Endothelial cell of umbilical vein (primary cell): ENCODE results near the gene TKFC. TPM values are rescaled to one million over a fixed set of nuclear protein-coding genes. Genes with fewer than 3 reads are reported as not detected.

Experiments
- BruUV-seq: library from RNA; stranded (reverse); fragments of 400-500 nt; replicated peaks from 2 replicates; lab custom pipeline; 2021; lab: Mats Ljungman, UMichigan
- CTCF ChIA-PET: fragments of 300-600, 350-600 bp; sonication (Branson Sonifier 250); formaldehyde crosslinking; loops from one replicate; lab custom pipeline; 2021; ENCODE audit warnings: antibody characterized with exemption, inconsistent platforms; lab: Charles Lee
- POLR2A ChIA-PET: fragments of 300-600, 350-600 bp; sonication (Branson Sonifier 250); formaldehyde crosslinking; loops from one replicate; lab custom pipeline; 2021; ENCODE audit warnings: antibody characterized with exemption, inconsistent platforms; lab: Charles Lee
- DNase-seq: peaks from one replicate; pipeline ENCODE4 v3.0.0-alpha.2; 2011; ENCODE audit warnings: low read depth, low spot score
- FAIRE-seq: peaks from 2 replicates; lab custom pipeline; 2011; peaks lifted over from hg19 to GRCh38; lab: Jason Lieb, UNC
- H2AFZ ChIP-seq: 2 replicates; pipeline ENCODE4 v1.6.0; 2012; ENCODE audit warnings: low read depth, low read length, control low read depth, inconsistent platforms
- H3K27ac ChIP-seq: 2 replicates; pipeline ENCODE4 v1.5.1; 2011; ENCODE audit warnings: low read depth, mild to moderate bottlenecking, control low read depth, low read length, moderate library complexity; ENCODE audit not compliant: insufficient read depth
- H3K27me3 ChIP-seq, 2 experiments: 2 replicates each; pipeline versions ENCODE4 v1.6.0 to v1.6.1; 2011; ENCODE audit warnings: low read length in 2 of 2, mixed read lengths in 1 of 2; ENCODE audit not compliant: control insufficient read depth in 2 of 2, insufficient read depth in 2 of 2
- H3K36me3 ChIP-seq, 2 experiments: 2 replicates in 1 of 2; 3 replicates in 1 of 2; pipeline ENCODE4 v1.5.1; 2011; ENCODE audit warnings: low read length in 2 of 2, mild to moderate bottlenecking in 1 of 2, moderate library complexity in 1 of 2; ENCODE audit not compliant: control insufficient read depth in 2 of 2, insufficient read depth in 2 of 2; ENCODE audit errors: extremely low read depth in 1 of 2
- H3K4me1 ChIP-seq: 3 replicates; pipeline ENCODE4 v1.5.1; 2011; ENCODE audit warnings: mild to moderate bottlenecking, low read length; ENCODE audit not compliant: control insufficient read depth, insufficient read depth; ENCODE audit errors: extremely low read depth
- H3K4me2 ChIP-seq: 2 replicates; pipeline ENCODE4 v1.6.1; 2011; ENCODE audit warnings: low read length, control low read depth, mixed read lengths; ENCODE audit not compliant: insufficient read depth
- H3K4me3 ChIP-seq, 3 experiments: fragments of 200-600 bp in 1 of 3; sonication (generic), shearing (Covaris generic) in 1 of 3; replicated peaks in 1 of 3; 2 replicates each; pipeline ENCODE4 v1.5.1; 2011 to 2016; ENCODE audit warnings: control low read depth in 3 of 3, low read length in 3 of 3, mild to moderate bottlenecking in 2 of 3, inconsistent platforms in 1 of 3, low read depth in 1 of 3, moderate library complexity in 1 of 3; ENCODE audit not compliant: insufficient read depth in 1 of 3
- H3K79me2 ChIP-seq: 2 replicates; pipeline ENCODE4 v1.6.0; 2012; ENCODE audit warnings: low read length, inconsistent platforms; ENCODE audit not compliant: control insufficient read depth, insufficient read depth
- H3K9ac ChIP-seq: replicated peaks from 2 replicates; pipeline ENCODE3; 2011; ENCODE audit warnings: low read length, control low read depth; ENCODE audit not compliant: insufficient read depth; ENCODE audit errors: extremely low read depth
- H3K9me1 ChIP-seq: replicated peaks from 3 replicates; pipeline ENCODE4 v1.6.0; 2011; ENCODE audit warnings: mild to moderate bottlenecking, low read length; ENCODE audit not compliant: control insufficient read depth, insufficient read depth; ENCODE audit errors: extremely low read depth
- H3K9me3 ChIP-seq: replicated peaks from 2 replicates; pipeline ENCODE4 v1.5.1; 2012; ENCODE audit warnings: low read length, inconsistent platforms; ENCODE audit not compliant: control insufficient read depth, insufficient read depth
- H4K20me1 ChIP-seq: replicated peaks from 2 replicates; pipeline ENCODE3; 2011; ENCODE audit warnings: mild to moderate bottlenecking, low read length; ENCODE audit not compliant: control insufficient read depth, insufficient read depth; ENCODE audit errors: extremely low read depth
- EZH2 ChIP-seq: IDR thresholded peaks from 2 replicates; pipeline ENCODE4 v1.6.1; 2012; ENCODE audit warnings: borderline replicate concordance, low read depth, mild to moderate bottlenecking, moderate library complexity, low read length, inconsistent platforms; ENCODE audit not compliant: severe bottlenecking
- FOS ChIP-seq: IDR thresholded peaks from 2 replicates; pipeline ENCODE4 v1.6.1; 2011; ENCODE audit warnings: mild to moderate bottlenecking, low read length, moderate library complexity, borderline replicate concordance; ENCODE audit not compliant: insufficient read depth
- GATA2 ChIP-seq: IDR thresholded peaks from 2 replicates; pipeline ENCODE4 v1.7.0; 2011; ENCODE audit warnings: low read depth, mild to moderate bottlenecking, moderate library complexity, mixed read lengths, low read length; ENCODE audit not compliant: insufficient read length, insufficient read depth
- JUN ChIP-seq: IDR thresholded peaks from 2 replicates; pipeline ENCODE4 v1.6.1; 2011; ENCODE audit warnings: borderline replicate concordance, low read depth; ENCODE audit not compliant: insufficient read length, insufficient read depth
- MYC ChIP-seq: IDR thresholded peaks from one replicate; pipeline ENCODE4 v1.6.1; 2011; ENCODE audit warnings: mild to moderate bottlenecking, low read depth, low read length
- POLR2A ChIP-seq: IDR thresholded peaks from 2 replicates; pipeline ENCODE4 v1.6.1; 2012; ENCODE audit warnings: low read depth, mild to moderate bottlenecking, control low read depth, low read length
- POLR2AphosphoS5 ChIP-seq: IDR thresholded peaks from 2 replicates; pipeline ENCODE4 v1.6.1; 2012; ENCODE audit warnings: low read depth, mild to moderate bottlenecking, control low read depth, low read length, moderate library complexity; ENCODE audit not compliant: insufficient read depth
- dilution Hi-C: fragments of 300-500 bp; cut with MboI; formaldehyde crosslinking; loops from one replicate; pipeline ENCODE4 v1.15.0; 2019; ENCODE audit warnings: low sequenced_read_pairs; ENCODE audit not compliant: extremely low pct_ligation_motif_present
- intact Hi-C: fragments of 100-400 bp; cut with micrococcal nuclease; formaldehyde crosslinking; loops from one replicate; pipeline ENCODE4 v1.10.0; 2022
- polyA plus RNA-seq, 4 experiments: library from polyadenylated mRNA; depleted of rRNA in 3 of 4; stranded (reverse) in 3 of 4; unstranded in 1 of 4; fragments of >200 nt; gene quantifications; 2 replicates each; pipeline versions ENCODE4 v1.2.1 to v1.2.3, GENCODE V29; 2011 to 2012; ENCODE audit warnings: missing spikeins in 1 of 4
- total RNA-seq: library from RNA; stranded (reverse); gene quantifications from 2 replicates; pipeline ENCODE4 v1.2.3, GENCODE V29; 2021
- TF ChIP-seq, protein P1 (sequence below): IDR thresholded peaks from 2 replicates; pipeline ENCODE4 v1.6.1; 2011; ENCODE audit not compliant: insufficient read depth, insufficient read length
- TF ChIP-seq, protein P2 (sequence below), 2 donors: IDR thresholded peaks; 1 replicate in 1 of 2; 2 replicates in 1 of 2; pipeline ENCODE4 v1.5.1; 2011; ENCODE audit warnings: low read length in 2 of 2, mild to moderate bottlenecking in 2 of 2, moderate library complexity in 2 of 2, control low read depth in 1 of 2, inconsistent platforms in 1 of 2, low read depth in 1 of 2; ENCODE audit not compliant: insufficient read depth in 1 of 2; ENCODE audit errors: extremely low read depth in 1 of 2

Gene TKFC
- total and polyA plus RNA-seq, 2 donors (not counting 3 experiments of a cell fraction or from before 2014, with no cell fraction given): 30.8 to 31.7 TPM

DNA sequence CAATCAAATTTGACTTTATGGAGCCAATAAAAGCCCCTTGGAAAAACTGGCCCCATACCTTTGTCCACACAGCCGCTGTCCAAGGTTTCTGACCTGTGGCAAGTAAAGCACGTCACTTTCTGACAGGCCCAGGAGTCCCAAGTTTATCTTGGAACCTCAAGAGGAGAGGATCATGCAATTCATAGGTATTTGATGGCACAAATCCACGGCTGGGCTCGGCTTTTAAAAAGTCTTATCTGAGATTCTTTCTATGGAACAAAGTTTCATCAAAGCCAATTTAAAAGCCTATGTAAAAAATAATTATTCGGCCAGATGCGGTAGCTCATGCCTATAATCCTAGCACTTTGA is 42.7 kb downstream of the TKFC start:
- CTCF ChIA-PET: interaction anchor here (4.5 kb wide), 1 partner anchor 9 kb away, joined by 24 read pairs; no protein-coding TSS in a partner anchor

More for the DNA sequence above, 42.7 kb downstream of the TKFC start:
- Histone ChIP-seq H3K9me1 (no peaks in the 10 kb centered on the region), H3K27ac (no peak overlapping the region), H3K36me3 (no peaks in the 10 kb centered on the region), H3K9me3 (no peaks in the 10 kb centered on the region), H4K20me1 (no peaks in the 10 kb centered on the region), H3K27me3 (no peaks in the 10 kb centered on the region), H2AFZ (no peak overlapping the region), H3K4me2 (no peak overlapping the region), H3K4me1 (no peaks in the 10 kb centered on the region), H3K4me3 (no peak overlapping the region), H3K79me2 (no peaks in the 10 kb centered on the region), H3K9ac (no peak overlapping the region)
- DNase-seq: no peak
- POLR2A ChIA-PET: interaction anchor here (1.8 kb wide), 1 partner anchor 14 kb away, joined by 6 read pairs; the partner anchor contains the start of genes CYB561A3 and TMEM138
- dilution Hi-C loops: no loop called here
- FAIRE-seq: no peak
- BruUV-seq: no TSS peak
- TF ChIP-seq, protein P1, sequence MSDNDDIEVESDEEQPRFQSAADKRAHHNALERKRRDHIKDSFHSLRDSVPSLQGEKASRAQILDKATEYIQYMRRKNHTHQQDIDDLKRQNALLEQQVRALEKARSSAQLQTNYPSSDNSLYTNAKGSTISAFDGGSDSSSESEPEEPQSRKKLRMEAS: no peak
- TF ChIP-seq FOS: no peak
- TF ChIP-seq GATA2: no peak
- TF ChIP-seq POLR2A: no peak
- TF ChIP-seq MYC: no peak
- TF ChIP-seq POLR2AphosphoS5: no peak
- TF ChIP-seq, protein P2, sequence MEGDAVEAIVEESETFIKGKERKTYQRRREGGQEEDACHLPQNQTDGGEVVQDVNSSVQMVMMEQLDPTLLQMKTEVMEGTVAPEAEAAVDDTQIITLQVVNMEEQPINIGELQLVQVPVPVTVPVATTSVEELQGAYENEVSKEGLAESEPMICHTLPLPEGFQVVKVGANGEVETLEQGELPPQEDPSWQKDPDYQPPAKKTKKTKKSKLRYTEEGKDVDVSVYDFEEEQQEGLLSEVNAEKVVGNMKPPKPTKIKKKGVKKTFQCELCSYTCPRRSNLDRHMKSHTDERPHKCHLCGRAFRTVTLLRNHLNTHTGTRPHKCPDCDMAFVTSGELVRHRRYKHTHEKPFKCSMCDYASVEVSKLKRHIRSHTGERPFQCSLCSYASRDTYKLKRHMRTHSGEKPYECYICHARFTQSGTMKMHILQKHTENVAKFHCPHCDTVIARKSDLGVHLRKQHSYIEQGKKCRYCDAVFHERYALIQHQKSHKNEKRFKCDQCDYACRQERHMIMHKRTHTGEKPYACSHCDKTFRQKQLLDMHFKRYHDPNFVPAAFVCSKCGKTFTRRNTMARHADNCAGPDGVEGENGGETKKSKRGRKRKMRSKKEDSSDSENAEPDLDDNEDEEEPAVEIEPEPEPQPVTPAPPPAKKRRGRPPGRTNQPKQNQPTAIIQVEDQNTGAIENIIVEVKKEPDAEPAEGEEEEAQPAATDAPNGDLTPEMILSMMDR (IDR thresholded peaks at IDR 0.05; ENCODE audit: extremely low read depth in 1 of 2, insufficient read depth in 1 of 2, low read depth in 1 of 2, low read length in 2 of 2): no peak
- no peak for TF ChIP-seq EZH2
- TF ChIP-seq JUN: no peak
- intact Hi-C loops: no loop called here
